HUES48 (cell line): ENCODE results near the gene ATP6V1F.

Experiments
- H3K27ac ChIP-seq: one replicate; pipeline ENCODE4 v1.7.0; 2013; ENCODE audit warnings: low read depth, low read length, inconsistent platforms
- H3K27me3 ChIP-seq: 2 replicates; pipeline ENCODE4 v1.6.1; 2013; ENCODE audit warnings: mild to moderate bottlenecking, low read length; ENCODE audit not compliant: control insufficient read depth, insufficient read depth
- H3K36me3 ChIP-seq: 2 replicates; pipeline ENCODE4 v1.6.1; 2013; ENCODE audit warnings: low read length; ENCODE audit not compliant: control insufficient read depth, insufficient read depth
- H3K4me1 ChIP-seq: 2 replicates; pipeline ENCODE4 v1.6.1; 2013; ENCODE audit warnings: mild to moderate bottlenecking, low read length; ENCODE audit not compliant: control insufficient read depth, insufficient read depth
- H3K4me3 ChIP-seq: 2 replicates; pipeline ENCODE4 v1.5.1; 2013; ENCODE audit warnings: mild to moderate bottlenecking, low read depth, low read length
- H3K9ac ChIP-seq: 2 replicates; pipeline ENCODE4 v1.6.1; 2013; ENCODE audit warnings: mild to moderate bottlenecking, low read depth, low read length, moderate library complexity
- H3K9me3 ChIP-seq: 2 replicates; pipeline ENCODE4 v1.6.1; 2013; ENCODE audit warnings: low read length; ENCODE audit not compliant: control insufficient read depth, insufficient read depth

The ATP6V1F gene

DNA sequence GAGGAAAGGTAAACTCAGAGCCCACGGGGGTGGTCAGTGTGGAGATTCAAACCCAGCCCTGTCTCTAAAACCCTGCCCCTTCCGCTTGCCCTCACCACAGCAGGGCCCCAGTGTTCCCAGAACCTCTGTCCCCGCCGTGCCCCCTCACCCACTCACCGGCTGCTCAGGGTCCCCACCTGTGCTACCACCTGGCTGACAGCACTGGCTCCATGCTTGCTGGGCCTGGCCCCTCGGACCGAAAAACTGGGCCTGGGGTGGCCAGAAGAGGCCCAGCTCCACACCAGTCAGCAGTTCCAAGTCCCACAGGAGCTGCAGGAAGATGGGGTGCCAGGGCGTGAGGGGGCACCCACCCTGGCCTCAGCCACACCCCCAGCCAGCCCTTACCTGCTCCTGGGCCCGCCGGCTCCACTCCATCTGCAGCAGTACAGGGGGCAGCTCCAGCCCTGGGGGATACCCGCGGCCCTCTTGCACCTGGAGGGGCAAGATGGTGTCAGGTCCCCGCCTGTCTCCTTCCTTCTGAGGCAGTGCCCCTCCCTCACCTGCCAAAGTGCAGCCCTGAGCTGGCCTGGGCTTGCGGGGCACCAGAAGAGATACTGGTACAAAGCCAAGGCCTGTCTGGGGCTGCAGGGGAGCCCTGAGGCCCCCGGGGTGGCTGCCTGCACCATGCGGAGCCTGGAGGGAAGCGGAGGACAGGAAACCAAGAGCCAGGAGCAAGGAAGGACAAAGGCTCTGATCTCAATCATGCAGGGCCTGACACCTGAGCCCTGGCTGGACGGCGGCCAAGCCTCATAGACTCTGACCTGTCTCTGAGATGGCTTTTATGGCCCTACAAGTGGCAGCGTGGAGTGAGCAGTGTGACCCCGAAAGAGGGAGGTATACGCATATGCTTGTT, 11.7 kb downstream of the ATP6V1F start:
- H3K27ac ChIP-seq: no peak overlapping the region
- H3K4me1 ChIP-seq: peaks cover 5% of the 10 kb centered on the region; the same call in 1 of the 2 replicates
- no peaks in the 10 kb centered on the region for H3K9me3 ChIP-seq
- no peak overlapping the region for H3K4me3 ChIP-seq
- H3K36me3 ChIP-seq: no peaks in the 10 kb centered on the region
- peaks cover 28% of the 10 kb centered on the region for H3K27me3 ChIP-seq
- no peak overlapping the region for H3K9ac ChIP-seq

- H3K4me3 ChIP-seq: no peak overlapping the region
- peaks cover 16% of the 10 kb centered on the region for H3K27me3 ChIP-seq
- no peak overlapping the region for H3K9ac ChIP-seq
- H3K4me1 ChIP-seq: no peaks in the 10 kb centered on the region
- no peaks in the 10 kb centered on the region for H3K9me3 ChIP-seq
- H3K27ac ChIP-seq: no peak overlapping the region
- H3K36me3 ChIP-seq: no peaks in the 10 kb centered on the region
These were observed 12.9 kb downstream of the ATP6V1F start for GRCh38 chr7:128875523-128875948.

DNA sequence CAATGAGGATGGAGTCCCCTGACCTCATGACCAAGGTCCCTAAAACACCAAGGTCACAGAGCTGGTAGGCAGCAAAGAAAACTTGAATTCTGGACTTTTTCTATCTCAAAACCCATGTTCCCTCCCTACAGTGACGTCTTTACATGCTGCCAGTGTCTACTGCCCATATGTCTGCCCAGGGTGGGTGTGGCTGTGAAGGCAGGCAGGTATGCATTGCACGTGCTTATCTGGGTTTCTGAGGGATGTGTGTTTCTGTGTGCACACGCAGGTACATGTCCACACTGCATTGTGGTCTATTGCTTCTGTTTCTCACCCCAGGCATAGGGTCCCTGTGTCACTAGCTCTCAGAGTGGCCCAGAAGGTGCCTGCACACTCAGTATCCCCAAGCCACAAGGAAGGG, 13.5 kb downstream of the ATP6V1F start:
- H3K27ac ChIP-seq: no peak overlapping the region
- no peaks in the 10 kb centered on the region for H3K36me3 ChIP-seq
- H3K9ac ChIP-seq: no peak overlapping the region
- no peak overlapping the region for H3K4me3 ChIP-seq
- H3K27me3 ChIP-seq: peaks cover 11% of the 10 kb centered on the region
- H3K9me3 ChIP-seq: no peaks in the 10 kb centered on the region
- no peaks in the 10 kb centered on the region for H3K4me1 ChIP-seq

GRCh38 chr7:128876586-128876977, 13.9 kb downstream of the ATP6V1F start:
- H3K36me3 ChIP-seq: no peaks in the 10 kb centered on the region
- no peak overlapping the region for H3K4me3 ChIP-seq
- no peak overlapping the region for H3K27ac ChIP-seq
- H3K4me1 ChIP-seq: no peaks in the 10 kb centered on the region
- H3K27me3 ChIP-seq: peaks cover 6% of the 10 kb centered on the region
- no peaks in the 10 kb centered on the region for H3K9me3 ChIP-seq
- H3K9ac ChIP-seq: no peak overlapping the region

DNA sequence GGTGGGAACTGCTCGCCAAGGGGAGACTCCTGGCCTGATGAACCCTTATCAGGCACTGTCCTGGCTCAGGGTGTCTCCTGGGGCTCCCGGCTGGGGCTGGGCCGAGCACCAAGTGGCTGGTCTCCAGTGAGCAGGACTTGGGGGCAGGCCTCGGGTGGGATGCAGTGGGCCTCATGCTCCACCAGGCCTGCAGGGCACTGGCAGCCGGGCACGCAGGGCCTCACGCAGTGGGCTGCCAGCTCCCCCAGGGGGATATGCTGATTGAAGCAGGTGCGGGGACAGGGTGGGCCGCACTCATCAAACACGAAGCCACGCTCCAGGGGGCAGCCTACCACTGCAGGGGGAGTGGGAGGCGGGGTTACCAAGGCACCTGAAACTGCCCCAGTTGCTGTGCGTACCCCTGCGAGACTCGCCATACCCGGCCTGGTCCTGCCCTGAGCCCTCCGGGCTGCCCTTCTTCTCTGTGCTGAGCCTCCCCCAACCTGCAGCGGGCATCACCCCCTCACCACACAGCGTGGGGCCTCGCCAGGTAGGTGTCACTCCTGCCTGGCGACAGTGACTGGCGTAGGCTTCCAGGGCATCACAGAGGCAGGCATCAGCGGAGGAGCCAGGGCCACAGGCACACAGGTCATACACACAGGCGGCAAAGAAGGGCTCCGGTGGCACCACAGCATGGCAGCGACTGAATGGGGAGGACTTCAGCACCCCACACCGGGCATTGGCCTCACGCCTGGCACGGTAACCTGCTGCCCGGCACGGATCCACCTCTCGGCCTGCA, 14.5 kb downstream of the ATP6V1F start:
- Histone ChIP-seq H3K27ac (no peak overlapping the region), H3K36me3 (no peaks in the 10 kb centered on the region), H3K4me3 (no peak overlapping the region), H3K4me1 (no peaks in the 10 kb centered on the region), H3K27me3 (peaks cover under 1% of the 10 kb centered on the region; the same call in 1 of the 2 replicates), H3K9me3 (no peaks in the 10 kb centered on the region), H3K9ac (no peak overlapping the region)

GRCh38 chr7:128877756-128878120, 15.1 kb downstream of the ATP6V1F start:
- no peak overlapping the region for H3K27ac ChIP-seq
- H3K36me3 ChIP-seq: no peaks in the 10 kb centered on the region
- H3K4me3 ChIP-seq: no peak overlapping the region
- no peak overlapping the region for H3K9ac ChIP-seq
- no peaks in the 10 kb centered on the region for H3K27me3 ChIP-seq
- no peaks in the 10 kb centered on the region for H3K9me3 ChIP-seq
- H3K4me1 ChIP-seq: no peaks in the 10 kb centered on the region

DNA sequence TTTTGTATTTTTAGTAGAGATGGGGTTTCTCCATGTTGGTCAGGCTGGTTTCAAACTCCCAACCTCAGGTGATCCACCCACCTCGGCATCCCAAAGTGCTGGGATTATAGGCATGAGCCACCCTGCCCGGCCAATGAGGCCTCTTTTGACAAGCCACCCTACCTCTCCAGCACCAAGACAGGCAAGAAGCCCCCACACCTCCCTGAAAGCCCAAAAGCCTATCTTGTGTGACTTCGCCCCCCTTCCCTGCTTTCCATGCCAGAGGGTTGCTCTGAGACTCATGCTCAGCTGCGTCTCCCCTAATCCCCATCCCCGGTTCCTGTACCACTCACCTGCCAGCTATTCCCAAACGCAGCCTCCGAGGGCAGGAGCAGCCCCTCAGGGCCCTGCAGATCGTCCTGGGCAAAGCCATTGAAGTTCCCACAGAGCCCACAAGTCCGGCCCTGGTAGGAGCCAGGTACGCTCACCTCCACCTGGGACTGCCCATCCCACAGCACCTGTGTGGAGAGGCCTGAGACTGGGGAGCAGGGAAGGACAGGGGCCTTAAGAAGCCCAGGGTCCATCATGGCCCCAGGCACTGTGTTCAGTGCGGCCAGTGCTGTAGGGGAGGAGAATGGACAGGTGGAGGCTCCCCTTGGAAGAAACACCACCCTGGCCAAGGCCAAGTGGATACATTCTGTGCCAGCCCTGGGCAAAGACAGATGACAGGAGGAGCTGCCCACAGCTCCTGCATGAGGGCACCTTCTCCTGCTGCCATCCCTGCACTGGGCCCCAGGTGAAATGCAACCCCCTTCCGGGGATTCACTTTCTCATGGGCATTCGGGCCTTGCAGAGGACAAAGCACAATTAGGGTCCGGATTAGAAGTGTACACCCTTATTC, 15.8 kb downstream of the ATP6V1F start:
- H3K4me1 ChIP-seq: no peaks in the 10 kb centered on the region
- H3K4me3 ChIP-seq: no peak overlapping the region
- no peak overlapping the region for H3K9ac ChIP-seq
- no peaks in the 10 kb centered on the region for H3K9me3 ChIP-seq
- no peak overlapping the region for H3K27ac ChIP-seq
- H3K36me3 ChIP-seq: no peaks in the 10 kb centered on the region
- H3K27me3 ChIP-seq: no peaks in the 10 kb centered on the region

DNA sequence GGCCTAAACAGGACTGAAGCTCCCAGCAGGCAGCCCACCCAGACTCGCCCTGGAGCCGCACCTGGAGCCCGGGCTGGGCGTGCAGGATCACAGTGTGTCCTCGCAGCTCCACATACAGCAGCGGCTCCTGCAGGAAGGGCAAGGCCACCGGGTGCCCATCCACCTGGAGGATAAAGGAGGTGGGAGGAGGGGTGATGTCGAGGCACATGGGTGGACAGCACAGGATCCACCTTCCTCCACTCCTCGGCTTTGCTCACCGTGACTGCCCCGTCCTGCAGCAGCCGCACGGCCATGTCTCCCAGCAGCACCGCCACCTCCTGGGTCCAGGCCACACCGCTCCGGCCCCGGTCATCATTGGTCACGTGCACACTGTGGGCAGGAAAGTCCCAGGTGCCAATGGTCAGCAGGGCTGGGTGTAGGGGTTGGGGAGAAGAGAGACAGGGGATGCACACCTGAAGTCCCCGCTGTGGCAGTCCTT, 16.8 kb downstream of the ATP6V1F start:
- no peak overlapping the region for H3K4me3 ChIP-seq

GRCh38 chr7:128879939-128880746, 17.5 kb downstream of the ATP6V1F start:
- H3K36me3 ChIP-seq: no peaks in the 10 kb centered on the region
- no peak overlapping the region for H3K9ac ChIP-seq
- H3K4me3 ChIP-seq: no peak overlapping the region
- no peaks in the 10 kb centered on the region for H3K27me3 ChIP-seq
- H3K4me1 ChIP-seq: no peaks in the 10 kb centered on the region; the same call in 1 of the 2 replicates
- H3K9me3 ChIP-seq: no peaks in the 10 kb centered on the region
- H3K27ac ChIP-seq: no peak overlapping the region

More for the DNA sequence above, 16.8 kb downstream of the ATP6V1F start:
- Histone ChIP-seq H3K9ac (no peak overlapping the region), H3K27me3 (no peaks in the 10 kb centered on the region), H3K4me1 (no peaks in the 10 kb centered on the region; the same call in 1 of the 2 replicates), H3K9me3 (no peaks in the 10 kb centered on the region), H3K27ac (no peak overlapping the region), H3K36me3 (no peaks in the 10 kb centered on the region)
